ENCODE results near the gene TPTE2. TPM values are rescaled to one million over a fixed set of nuclear protein-coding genes. Genes with fewer than 3 reads are reported as not detected.
"Not testable (repeated sequence)": the region's sequence is repeated elsewhere in the genome, so short reads cannot be mapped to it uniquely, and the experiment has no call there.

Gene TPTE2
- total and polyA plus RNA-seq, 2 experiments from 2014 or later: not detected

DNA sequence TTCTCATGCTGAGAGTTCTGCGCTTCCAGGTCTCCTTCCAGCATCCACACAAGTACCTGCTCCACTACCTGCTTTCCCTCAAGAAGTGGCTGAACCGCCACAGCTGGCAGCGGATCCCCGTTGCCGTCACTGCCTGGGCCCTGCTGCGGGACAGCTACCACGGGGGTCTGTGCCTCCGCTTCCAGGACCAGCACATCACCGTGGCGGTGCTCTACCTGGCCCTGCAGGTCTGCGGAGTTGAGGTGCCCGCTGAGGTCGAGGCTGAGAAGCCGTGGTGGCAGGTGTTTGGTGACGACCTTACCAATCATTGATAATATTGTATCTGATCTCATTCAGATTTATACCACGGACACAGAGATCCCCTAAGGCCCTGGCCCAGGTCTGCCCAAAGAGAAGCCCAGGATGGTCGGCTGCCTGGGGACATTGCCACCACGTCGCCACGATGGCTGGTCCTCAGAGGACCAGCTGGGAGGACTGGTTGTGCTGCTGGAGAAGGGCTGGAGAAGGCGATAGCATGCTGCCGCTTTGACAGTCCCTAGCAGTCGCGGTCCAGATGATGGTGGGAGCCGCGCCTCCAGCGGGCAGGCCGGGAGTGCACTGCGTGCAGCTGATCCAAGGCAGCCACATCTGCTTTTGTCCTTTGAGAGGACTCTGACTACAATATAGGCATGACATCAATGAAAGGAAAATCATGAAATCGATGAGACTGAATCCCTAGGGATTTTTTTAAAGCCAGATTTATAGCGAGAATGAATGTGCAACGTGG is 178.4 kb downstream of the TPTE2 start:
- not testable (repeated sequence) for H3K4me1 Mint-ChIP-seq; DNase-seq (ENCODE audit: low spot score); ATAC-seq; H3F3A ChIP-seq (replicated peaks; ENCODE audit: low read depth); H3K27me3 Mint-ChIP-seq (ENCODE audit: insufficient read depth, low read depth, poor library complexity); H3K4me1 ChIP-seq (ENCODE audit: insufficient read depth); H3K9me2 ChIP-seq (ENCODE audit: insufficient read depth); H3K4me3 ChIP-seq; H3K27me3 ChIP-seq (ENCODE audit: insufficient read depth); H3K4me2 ChIP-seq; H2AFZ ChIP-seq; H3K79me2 ChIP-seq (replicated peaks; ENCODE audit: insufficient read depth); H3K4me3 Mint-ChIP-seq; H4K20me1 ChIP-seq (replicated peaks; ENCODE audit: insufficient read depth); H3K27ac Mint-ChIP-seq; H3K27ac ChIP-seq (ENCODE audit: low read depth); H3K36me3 ChIP-seq (ENCODE audit: insufficient read depth)
- Mint-ChIP-seq H3K9me3 (peaks cover 90% of the 10 kb centered on the region), H3K36me3 (ENCODE audit: low read depth) (peaks cover 20% of the 10 kb centered on the region; the same call in 2 of the 3 replicates)

DNA sequence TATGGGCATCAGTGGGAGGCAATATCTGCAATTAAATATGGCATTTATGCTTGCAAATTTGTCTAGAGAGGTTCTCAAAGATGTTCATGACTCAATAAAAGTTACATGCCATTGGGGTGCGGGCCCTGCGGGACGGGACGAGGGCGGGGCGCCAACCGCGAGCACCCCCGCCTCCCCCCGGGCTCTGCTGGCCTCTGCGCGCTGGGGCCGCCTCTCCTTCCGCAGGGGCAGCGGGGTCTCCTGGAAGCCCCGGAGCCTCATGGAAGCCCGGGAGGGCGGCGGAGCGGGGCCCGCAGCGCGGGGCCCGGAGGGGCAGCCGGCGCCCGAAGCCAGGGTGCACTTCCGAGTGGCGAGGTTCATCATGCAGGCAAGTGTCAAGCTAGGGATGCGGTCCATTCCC is 179.2 kb downstream of the TPTE2 start:
- Histone ChIP-seq H3K4me1 (ENCODE audit: insufficient read depth) (no peaks in the 10 kb centered on the region), H3K27me3 (ENCODE audit: insufficient read depth) (no peaks in the 10 kb centered on the region), H3K36me3 (ENCODE audit: insufficient read depth) (no peaks in the 10 kb centered on the region), H2AFZ (no peak overlapping the region), H4K20me1 (replicated peaks; ENCODE audit: insufficient read depth) (no peaks in the 10 kb centered on the region), H3K4me3 (no peak overlapping the region), H3F3A (replicated peaks; ENCODE audit: low read depth) (no peaks in the 10 kb centered on the region), H3K9me2 (ENCODE audit: insufficient read depth) (no peaks in the 10 kb centered on the region), H3K79me2 (replicated peaks; ENCODE audit: insufficient read depth) (no peaks in the 10 kb centered on the region), H3K4me2 (no peak overlapping the region), H3K27ac (ENCODE audit: low read depth) (no peak overlapping the region)
- no peak for ATAC-seq
- H3K4me3 Mint-ChIP-seq: no peak overlapping the region
- DNase-seq (ENCODE audit: low spot score): no peak
- TF ChIP-seq ZNF331 (CRISPR knock-in tag; IDR thresholded peaks at IDR 0.05; ENCODE audit: low read depth) (no peak), EZH2phosphoT487 (IDR thresholded peaks at IDR 0.05; ENCODE audit: unreplicated experiment) (no peak)
- no peaks in the 10 kb centered on the region for H3K4me1 Mint-ChIP-seq
- peaks cover 91% of the 10 kb centered on the region for H3K9me3 Mint-ChIP-seq
- H3K27ac Mint-ChIP-seq: no peak overlapping the region
- H3K27me3 Mint-ChIP-seq (ENCODE audit: insufficient read depth, low read depth, poor library complexity): no peaks in the 10 kb centered on the region
- peaks cover 18% of the 10 kb centered on the region; the same call in 2 of the 3 replicates for H3K36me3 Mint-ChIP-seq (ENCODE audit: low read depth)

Other genes with a start within 250 kb of the TPTE2 start
- gene MPHOSPH8, start 72.1 kb upstream of the TPTE2 start, total RNA-seq (2014; rRNA removed; shearing (Covaris generic)): 14.3 and 15.6 TPM in 2 replicates
- 27.0 and 31.9 TPM in 2 replicates for gene MPHOSPH8, start 72.1 kb upstream of the TPTE2 start, polyA plus RNA-seq (2016; fragmentation: Nextera tagmentation; extraction: Ambion mirVana)
- gene PSPC1, start 221.4 kb upstream of the TPTE2 start, total RNA-seq (2014; rRNA removed; shearing (Covaris generic)): 71.6 and 80.2 TPM in 2 replicates
- 38.2 and 38.3 TPM in 2 replicates for gene PSPC1, start 221.4 kb upstream of the TPTE2 start, polyA plus RNA-seq (2016; fragmentation: Nextera tagmentation; extraction: Ambion mirVana)